Measurements from ENCODE around the gene ZBTB4.

GRCh38 chr17:7436556-7437368, 42.7 kb downstream of the ZBTB4 start:
- TF ChIP-seq POLR2A (IDR thresholded peaks at IDR 0.05) = peak in 1 of 2 donors; percentile 23
- peak; percentile 85 to 98 (median 92) for TF ChIP-seq CTCF (IDR thresholded peaks at IDR 0.05)

All from tibial nerve (tissue), 3 donors.